ENCODE data around the gene GAPVD1. TPM values are rescaled to one million over a fixed set of nuclear protein-coding genes. Genes with fewer than 3 reads are reported as not detected.

The GAPVD1 gene
- total RNA-seq, 1 experiment from 2014 or later: 33.3 TPM

- TF ChIP-seq, protein P1, sequence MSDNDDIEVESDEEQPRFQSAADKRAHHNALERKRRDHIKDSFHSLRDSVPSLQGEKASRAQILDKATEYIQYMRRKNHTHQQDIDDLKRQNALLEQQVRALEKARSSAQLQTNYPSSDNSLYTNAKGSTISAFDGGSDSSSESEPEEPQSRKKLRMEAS (CRISPR knock-in tag; IDR thresholded peaks at IDR 0.05): no peak
- no peak for TF ChIP-seq PRRX2 (CRISPR knock-in tag; IDR thresholded peaks at IDR 0.05)
- TF ChIP-seq ZNF138 (CRISPR knock-in tag; conservative IDR thresholded peaks at IDR 0.05): no peak
- no peak for TF ChIP-seq JAZF1 (CRISPR knock-in tag; IDR thresholded peaks at IDR 0.05)
- TF ChIP-seq, protein P2, sequence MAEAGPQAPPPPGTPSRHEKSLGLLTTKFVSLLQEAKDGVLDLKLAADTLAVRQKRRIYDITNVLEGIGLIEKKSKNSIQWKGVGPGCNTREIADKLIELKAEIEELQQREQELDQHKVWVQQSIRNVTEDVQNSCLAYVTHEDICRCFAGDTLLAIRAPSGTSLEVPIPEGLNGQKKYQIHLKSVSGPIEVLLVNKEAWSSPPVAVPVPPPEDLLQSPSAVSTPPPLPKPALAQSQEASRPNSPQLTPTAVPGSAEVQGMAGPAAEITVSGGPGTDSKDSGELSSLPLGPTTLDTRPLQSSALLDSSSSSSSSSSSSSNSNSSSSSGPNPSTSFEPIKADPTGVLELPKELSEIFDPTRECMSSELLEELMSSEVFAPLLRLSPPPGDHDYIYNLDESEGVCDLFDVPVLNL (CRISPR knock-in tag; IDR thresholded peaks at IDR 0.05; ENCODE audit: borderline replicate concordance, low read depth): no peak
- TF ChIP-seq TCF7 (CRISPR knock-in tag; IDR thresholded peaks at IDR 0.05; ENCODE audit: low read depth): no peak
- TF ChIP-seq ETV6 (CRISPR knock-in tag; IDR thresholded peaks at IDR 0.05): no peak
- TF ChIP-seq E2F5 (CRISPR knock-in tag; IDR thresholded peaks at IDR 0.05): no peak
- TF ChIP-seq KAT7 (CRISPR knock-in tag; IDR thresholded peaks at IDR 0.05; ENCODE audit: borderline replicate concordance): no peak
- no peak for TF ChIP-seq RELA (CRISPR knock-in tag; IDR thresholded peaks at IDR 0.05; ENCODE audit: borderline replicate concordance)
- TF ChIP-seq SMAD3 (CRISPR knock-in tag; IDR thresholded peaks at IDR 0.05; ENCODE audit: borderline replicate concordance): no peak
- no peak for TF ChIP-seq HMGXB4 (CRISPR knock-in tag; IDR thresholded peaks at IDR 0.05)
- no peak for TF ChIP-seq PREB (CRISPR knock-in tag; IDR thresholded peaks at IDR 0.05; ENCODE audit: borderline replicate concordance)
- no peak for TF ChIP-seq CTCF (IDR thresholded peaks at IDR 0.05)
- TF ChIP-seq CREM (CRISPR knock-in tag; IDR thresholded peaks at IDR 0.05): no peak
- TF ChIP-seq EMX1 (CRISPR knock-in tag; IDR thresholded peaks at IDR 0.05): no peak
- no peak for TF ChIP-seq ATF1 (CRISPR knock-in tag; IDR thresholded peaks at IDR 0.05)
- no peak for TF ChIP-seq AR (CRISPR knock-in tag; IDR thresholded peaks at IDR 0.05)
- no peak for TF ChIP-seq ZNF532 (CRISPR knock-in tag; IDR thresholded peaks at IDR 0.05; ENCODE audit: borderline replicate concordance)
- TF ChIP-seq ZNF317 (CRISPR knock-in tag; IDR thresholded peaks at IDR 0.05; ENCODE audit: borderline replicate concordance, low read depth): no peak
- ChIA-PET CTCF (interaction anchor here (0.6 to 2.8 kb wide), 3 partner anchors 29 to 123 kb away, joined by 3 to 13 read pairs (median 6); no protein-coding TSS in a partner anchor), POLR2A (no interaction called here)
- Mint-ChIP-seq H3K9me3 (no peaks in the 10 kb centered on the region), H3K4me3 (no peak overlapping the region), H3K27ac (no peak overlapping the region), H3K36me3 (no peaks in the 10 kb centered on the region), H3K27me3 (ENCODE audit: low read depth) (peaks cover 4% of the 10 kb centered on the region; the same call in 1 of the 2 replicates), H3K4me1 (peaks cover 14% of the 10 kb centered on the region)
- no peak for DNase-seq (ENCODE audit: low spot score)
- ATAC-seq: no peak
Measured at GRCh38 chr9:125378778-125379177, 117.2 kb downstream of the GAPVD1 start.
